ENCODE results near the gene B4GALT2.

DNA sequence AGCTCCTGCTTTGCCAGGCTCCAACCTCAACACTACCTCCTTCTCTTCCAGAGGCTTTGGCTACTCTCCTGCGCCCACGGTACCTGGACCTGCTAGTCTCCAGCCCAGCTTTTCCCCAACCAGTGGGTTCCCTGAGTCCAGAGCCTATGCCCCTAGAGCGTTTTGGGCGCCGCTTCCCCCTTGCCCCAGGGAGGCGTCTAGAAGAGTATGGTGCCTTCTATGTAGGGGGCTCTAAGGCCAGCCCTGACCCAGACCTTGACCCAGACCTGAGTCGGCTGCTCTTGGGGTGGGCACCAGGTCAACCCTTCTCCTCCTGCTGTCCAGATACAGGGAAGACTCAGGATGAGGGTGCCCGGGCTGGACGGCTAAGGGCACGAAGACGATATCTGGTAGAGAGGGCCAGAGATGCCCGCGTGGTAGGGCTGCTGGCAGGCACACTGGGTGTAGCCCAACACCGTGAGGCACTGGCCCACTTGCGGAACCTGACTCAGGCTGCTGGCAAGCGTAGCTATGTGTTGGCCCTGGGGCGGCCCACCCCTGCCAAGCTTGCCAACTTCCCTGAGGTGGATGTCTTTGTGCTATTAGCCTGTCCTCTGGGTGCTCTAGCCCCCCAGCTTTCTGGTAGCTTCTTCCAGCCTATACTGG is 7.6 kb upstream of the B4GALT2 start:
- TF ChIP-seq POLR2A (IDR thresholded peaks at IDR 0.05) (no peak), EP300 (IDR thresholded peaks at IDR 0.05) (no peak)
